HepG2 (cell line): ENCODE data around the gene RBBP8NL. TPM values are rescaled to one million over a fixed set of nuclear protein-coding genes. Genes with fewer than 3 reads are reported as not detected.

Experiments
- ATAC-seq: fragments of 200-7000 bp; cut with Tn5 transposase; 3 replicates; pipeline ENCODE4 v1.9.1; 2020; ENCODE audit warnings: mild to moderate bottlenecking, moderate library complexity
- BruUV-seq: library from RNA; stranded (reverse); fragments of 400-500 nt; replicated peaks from 2 replicates; lab custom pipeline; 2021; lab: Mats Ljungman, UMichigan
- CTCF ChIA-PET: fragments of 300-600 bp; formaldehyde crosslinking; extraction: SDS; loops from one replicate; lab custom pipeline; 2021; ENCODE audit warnings: low total read pairs, inconsistent platforms, low intra/inter-chr PET ratio; lab: Yijun Ruan, JAX
- POLR2A ChIA-PET: fragments of 350-600 bp; sonication (Branson Sonifier 250); formaldehyde crosslinking; loops from one replicate; lab custom pipeline; 2020; ENCODE audit warnings: antibody characterized with exemption, inconsistent platforms; lab: Yijun Ruan, JAX
- DNase-seq: peaks from one replicate; pipeline ENCODE4 v3.0.0-alpha.2; 2015; ENCODE audit warnings: low spot score
- FAIRE-seq: peaks from 3 replicates; lab custom pipeline; 2011; peaks lifted over from hg19 to GRCh38; lab: Jason Lieb, UNC
- H2AFZ ChIP-seq: one replicate; pipeline ENCODE4 v1.6.1; 2011; ENCODE audit warnings: low read length, inconsistent platforms
- H3K27ac ChIP-seq: fragments of 300-600 bp; 3 replicates; pipeline ENCODE4 v1.8.0; 2011; ENCODE audit warnings: mixed run types, mild to moderate bottlenecking, mixed read lengths, low read length, inconsistent platforms; ENCODE audit not compliant: insufficient read depth; ENCODE audit errors: extremely low read length
- H3K27me3 ChIP-seq, 2 experiments: fragments of 200-600 bp in 1 of 2; 2 replicates in 1 of 2; 3 replicates in 1 of 2; pipeline versions ENCODE4 v1.6.0 to v1.8.0; 2011; ENCODE audit warnings: low read length in 2 of 2, mild to moderate bottlenecking in 2 of 2, moderate library complexity in 2 of 2, inconsistent platforms in 1 of 2; ENCODE audit not compliant: insufficient read depth in 2 of 2, control insufficient read depth in 1 of 2
- H3K36me3 ChIP-seq, 2 experiments: fragments of 200-600 bp in 1 of 2; replicated peaks in 1 of 2; 2 replicates in 1 of 2; 3 replicates in 1 of 2; pipeline versions ENCODE4 v1.5.1 to v1.8.0; 2011; ENCODE audit warnings: low read length in 2 of 2, inconsistent platforms in 1 of 2; ENCODE audit not compliant: insufficient read depth in 2 of 2, control insufficient read depth in 1 of 2
- H3K4me1 ChIP-seq: 2 replicates; pipeline ENCODE4 v1.5.1; 2012; ENCODE audit warnings: low read length, inconsistent platforms; ENCODE audit not compliant: insufficient read depth
- H3K4me2 ChIP-seq: 2 replicates; pipeline ENCODE4 v1.6.0; 2011; ENCODE audit warnings: low read depth, low read length, inconsistent platforms
- H3K4me3 ChIP-seq, 3 experiments: fragments of 200-600 bp in 1 of 3; sonication (generic), shearing (Covaris generic) in 1 of 3; replicated peaks in 1 of 3; 2 replicates each; pipeline ENCODE4 v1.5.1; 2011 to 2016; ENCODE audit warnings: low read length in 3 of 3, inconsistent platforms in 2 of 3, low read depth in 2 of 3, mild to moderate bottlenecking in 2 of 3, control low read depth in 1 of 3, mixed read lengths in 1 of 3; ENCODE audit not compliant: insufficient read depth in 1 of 3
- H3K79me2 ChIP-seq: one replicate; pipeline ENCODE4 v1.6.1; 2011; ENCODE audit warnings: low read length, inconsistent platforms; ENCODE audit not compliant: insufficient read depth
- H3K9ac ChIP-seq: 2 replicates; pipeline ENCODE4 v1.6.0; 2011; ENCODE audit warnings: mild to moderate bottlenecking, low read depth, low read length, inconsistent platforms; ENCODE audit not compliant: insufficient read depth
- H3K9me3 ChIP-seq: 2 replicates; pipeline ENCODE4 v1.5.1; 2012; ENCODE audit warnings: mild to moderate bottlenecking, low read length
- H4K20me1 ChIP-seq: 2 replicates; pipeline ENCODE4 v1.6.0; 2011; ENCODE audit warnings: inconsistent platforms, mild to moderate bottlenecking, low read length, moderate library complexity; ENCODE audit not compliant: insufficient read depth
- EED ChIP-seq: sonication (generic); formaldehyde crosslinking; IDR thresholded peaks from 2 replicates; pipeline ENCODE4 v1.5.0; 2020; ENCODE audit warnings: mild to moderate bottlenecking, missing genetic modification reagents
- HIC2 ChIP-seq: sonication (generic); formaldehyde crosslinking; IDR thresholded peaks from 2 replicates; pipeline ENCODE4 v1.9.0; 2022; ENCODE audit warnings: low read depth, missing genetic modification reagents
- HNRNPL ChIP-seq: fragments of 200-400 bp; formaldehyde crosslinking; IDR thresholded peaks from 2 replicates; pipeline ENCODE4 v1.6.1; 2017; ENCODE audit warnings: mild to moderate bottlenecking, low read depth, low read length
- MAFF ChIP-seq: IDR thresholded peaks from 2 replicates; pipeline ENCODE4 v1.6.1; 2011; ENCODE audit warnings: low read depth, low read length, improper control_type of control experiment
- MAFK ChIP-seq, 2 experiments: IDR thresholded peaks in 1 of 2; conservative IDR thresholded peaks in 1 of 2; 2 replicates each; pipeline ENCODE4 v1.6.1; 2011; ENCODE audit warnings: improper control_type of control experiment in 2 of 2, low read length in 2 of 2
- PATZ1 ChIP-seq: sonication (generic); formaldehyde crosslinking; IDR thresholded peaks from 2 replicates; pipeline ENCODE4 v1.4.0; 2020; ENCODE audit warnings: missing genetic modification reagents
- ZMYM3 ChIP-seq: sonication (generic); formaldehyde crosslinking; IDR thresholded peaks from 2 replicates; pipeline ENCODE4 v1.5.1; 2020; ENCODE audit warnings: mild to moderate bottlenecking, missing genetic modification reagents
- ZNF24 ChIP-seq: fragments of 450-650 bp; IDR thresholded peaks from 2 replicates; pipeline ENCODE4 v1.6.1; 2017; ENCODE audit warnings: antibody characterized with exemption, mild to moderate bottlenecking
- ZNF280B ChIP-seq: sonication (generic); formaldehyde crosslinking; IDR thresholded peaks from 2 replicates; pipeline ENCODE4 v1.5.0; 2020; ENCODE audit warnings: missing genetic modification reagents, mild to moderate bottlenecking, borderline replicate concordance
- ZNF768 ChIP-seq: sonication (generic); formaldehyde crosslinking; IDR thresholded peaks from 2 replicates; pipeline ENCODE4 v1.4.0; 2020; ENCODE audit warnings: missing genetic modification reagents
- WGBS: methylation state at CpG from one replicate; pipeline ENCODE4 v1.1.6; 2017; ENCODE audit warnings: low lambda C conversion rate; 5-methylcytosine and 5-hydroxymethylcytosine counted together
- in situ Hi-C: cut with HindIII; loops from 2 replicates; pipeline ENCODE4 v1.10.0; 2017; ENCODE audit warnings: low pct_unique_long_range_greater_than_20kb; ENCODE audit not compliant: extremely low pct_ligation_motif_present
- intact Hi-C: fragments of 100-400 bp; cut with micrococcal nuclease; formaldehyde crosslinking; loops from one replicate; pipeline ENCODE4 v1.10.0; 2022; ENCODE audit not compliant: unreplicated experiment
- polyA plus RNA-seq, 8 experiments: library from polyadenylated mRNA; depleted of rRNA in 3 of 8; stranded (reverse) in 7 of 8; unstranded in 1 of 8; fragments of >200 nt; fragmentation: Illumina TruSeq in 4 of 8; extraction: Trizol in 4 of 8; gene quantifications; 2 replicates each; pipeline versions ENCODE4 v1.2.1 to v1.2.3, GENCODE V29; 2011 to 2016; ENCODE audit warnings: low read depth in 4 of 8, missing spikeins in 1 of 8, mixed read lengths in 1 of 8; ENCODE audit not compliant: insufficient read depth in 1 of 8
- total RNA-seq, 5 experiments: library from RNA; depleted of rRNA; stranded (reverse); fragments of >200 nt; fragmentation: Illumina TruSeq; extraction: Trizol; gene quantifications; 2 replicates each; pipeline ENCODE4 v1.2.3, GENCODE V29; 2016; ENCODE audit warnings: low read depth in 1 of 5

The RBBP8NL gene
- total and polyA plus RNA-seq, 2 of the 13 experiments (the other 11 are each of a cell fraction or from before 2014, with no cell fraction given) = 0.69 to 0.86 TPM

- in situ Hi-C loops = no loop called here
Measured at GRCh38 chr20:62446481-62446880, 19.1 kb upstream of the RBBP8NL start.

GRCh38 chr20:62445553-62446340 lies 18.4 kb upstream of the RBBP8NL start:
- Histone ChIP-seq H3K4me1 (no peaks in the 10 kb centered on the region), H2AFZ (no peak overlapping the region), H3K4me2 (no peak overlapping the region), H3K9ac (no peak overlapping the region), H3K9me3 (no peaks in the 10 kb centered on the region), H4K20me1 (no peaks in the 10 kb centered on the region; the same call in 1 of the 2 replicates), H3K79me2 (no peaks in the 10 kb centered on the region), H3K27me3 (peaks cover 35 to 85% of the 10 kb centered on the region in 2 experiments; a peak in 4 of 5 replicates), H3K36me3 (no peaks in the 10 kb centered on the region), H3K4me3 (no peak overlapping the region), H3K27ac (no peak overlapping the region)
- DNase-seq (no peak), FAIRE-seq (no peak), ATAC-seq (no peak)
- ChIA-PET POLR2A (no interaction called here), CTCF (no interaction called here)
- TF ChIP-seq ZNF768 (CRISPR knock-in tag) = peak; percentile 98
- TF ChIP-seq EED (CRISPR knock-in tag) = peak; percentile 25; the same call in 1 of the 2 replicates
- TF ChIP-seq ZMYM3 (CRISPR knock-in tag) = 0 out of 2 replicates have a peak, but pooled peaks have one; percentile 11
- no peak for TF ChIP-seq ZNF24
- TF ChIP-seq ZNF280B (CRISPR knock-in tag) = peak; percentile 67; the same call in 1 of the 2 replicates
- no peak for TF ChIP-seq PATZ1
- TF ChIP-seq HNRNPL = 0 out of 2 replicates have a peak, but pooled peaks have one; percentile 59
- in situ Hi-C loops (no loop called here), intact Hi-C loops (no loop called here)
- BruUV-seq = no TSS peak
- WGBS = 49% methylated on average over 35 of the region's 36 CpGs

More at GRCh38 chr20:62446481-62446880, 19.1 kb upstream of the RBBP8NL start:
- FAIRE-seq = no peak
- no peak for DNase-seq
- intact Hi-C loops = no loop called here
- H3K4me1 ChIP-seq = no peaks in the 10 kb centered on the region
- no peak overlapping the region for H3K9ac ChIP-seq
- 47% methylated on average over 12 of the region's 12 CpGs for WGBS
- ATAC-seq = no peak
- BruUV-seq = no TSS peak
- TF ChIP-seq MAFK (conservative IDR thresholded peaks at IDR 0.05 in 1 of 2, IDR thresholded peaks at IDR 0.05 in 1 of 2; ENCODE audit: low read length in 2 of 2) (peak; percentile 73 to 76), HIC2 (no peak), MAFF (peak; percentile 61)
- H3K27ac ChIP-seq = no peak overlapping the region
- no peaks in the 10 kb centered on the region for H3K79me2 ChIP-seq
- POLR2A ChIA-PET = no interaction called here
- H3K36me3 ChIP-seq = no peaks in the 10 kb centered on the region
- H3K4me3 ChIP-seq = no peak overlapping the region
- H4K20me1 ChIP-seq = no peaks in the 10 kb centered on the region; the same call in 1 of the 2 replicates
- H3K4me2 ChIP-seq = no peak overlapping the region
- peaks cover 31 to 77% of the 10 kb centered on the region in 2 experiments; a peak in 4 of 5 replicates for H3K27me3 ChIP-seq
- H3K9me3 ChIP-seq = no peaks in the 10 kb centered on the region
- CTCF ChIA-PET = no interaction called here
- H2AFZ ChIP-seq = no peak overlapping the region
